SK-N-SH treated with all-trans-retinoic acid at 6 μM for 48 hours (cell line): ENCODE measurements around the gene LIMCH1.

ENCODE experiments used
- ATAC-seq: fragments of 200-7000 bp; cut with Tn5 transposase; 3 replicates; pipeline ENCODE4 v1.9.1; 2020; ENCODE audit warnings: mild to moderate bottlenecking, moderate library complexity
- ARNTL ChIP-seq: fragments of 450-650 bp; formaldehyde crosslinking; IDR thresholded peaks from 2 replicates; pipeline ENCODE4 v1.5.0; 2020; ENCODE audit warnings: low read depth, mild to moderate bottlenecking, moderate library complexity, borderline replicate concordance
- BACH2 ChIP-seq: fragments of 250-450 bp; sonication (Bioruptor Pico); IDR thresholded peaks from 2 replicates; pipeline ENCODE4 v1.9.0; 2021; ENCODE audit warnings: mild to moderate bottlenecking, borderline replicate concordance
- CREB5 ChIP-seq: fragments of 250-450 bp; sonication (Bioruptor Pico); IDR thresholded peaks from 2 replicates; pipeline ENCODE4 v1.5.1; 2020; ENCODE audit warnings: low read depth, mild to moderate bottlenecking, moderate library complexity
- CSDC2 ChIP-seq: fragments of 250-450 bp; sonication (Bioruptor Pico); IDR thresholded peaks from 2 replicates; pipeline ENCODE4 v1.5.0; 2020; ENCODE audit warnings: mild to moderate bottlenecking, moderate library complexity
- CSRNP3 ChIP-seq: fragments of 250-450 bp; sonication (Bioruptor Pico); IDR thresholded peaks from 2 replicates; pipeline ENCODE4 v1.5.1; 2021; ENCODE audit warnings: mild to moderate bottlenecking, moderate library complexity
- GLIS3 ChIP-seq: fragments of 250-450 bp; sonication (Bioruptor Pico); IDR thresholded peaks from 2 replicates; pipeline ENCODE4 v1.5.0; 2020; ENCODE audit warnings: mild to moderate bottlenecking, moderate library complexity
- ISL1 ChIP-seq: fragments of 250-450 bp; sonication (Bioruptor Pico); IDR thresholded peaks from 2 replicates; pipeline ENCODE4 v2.1.2; 2022; ENCODE audit warnings: mild to moderate bottlenecking, moderate library complexity
- OSR1 ChIP-seq: fragments of 250-450 bp; sonication (Bioruptor Pico); IDR thresholded peaks from 2 replicates; pipeline ENCODE4 v1.8.0; 2022; ENCODE audit warnings: moderate library complexity, mild to moderate bottlenecking, inconsistent platforms
- PATZ1 ChIP-seq: fragments of 250-450 bp; sonication (Bioruptor Pico); IDR thresholded peaks from 2 replicates; pipeline ENCODE4 v1.8.0; 2020; ENCODE audit warnings: mild to moderate bottlenecking, moderate library complexity, borderline replicate concordance
- POU6F1 ChIP-seq: fragments of 250-450 bp; sonication (Bioruptor Pico); IDR thresholded peaks from 2 replicates; pipeline ENCODE4 v1.8.0; 2021; ENCODE audit warnings: low read depth, mild to moderate bottlenecking, moderate library complexity, borderline replicate concordance
- PPARA ChIP-seq: fragments of 250-450 bp; sonication (Bioruptor Pico); IDR thresholded peaks from 2 replicates; pipeline ENCODE4 v1.5.0; 2020; ENCODE audit warnings: mild to moderate bottlenecking, borderline replicate concordance
- RARB ChIP-seq: fragments of 250-450 bp; sonication (Bioruptor Pico); IDR thresholded peaks from 2 replicates; pipeline ENCODE4 v1.8.0; 2021; ENCODE audit warnings: mild to moderate bottlenecking, moderate library complexity
- SNAI2 ChIP-seq: fragments of 250-450 bp; sonication (Bioruptor Pico); IDR thresholded peaks from 2 replicates; pipeline ENCODE4 v1.5.0; 2020; ENCODE audit warnings: mild to moderate bottlenecking, moderate library complexity
- TCF4 ChIP-seq: fragments of 250-450 bp; sonication (Bioruptor Pico); IDR thresholded peaks from 2 replicates; pipeline ENCODE4 v1.8.0; 2021; ENCODE audit warnings: mild to moderate bottlenecking, moderate library complexity, borderline replicate concordance
- TOX ChIP-seq: fragments of 250-450 bp; sonication (Bioruptor Pico); IDR thresholded peaks from 2 replicates; pipeline ENCODE4 v1.8.0; 2021; ENCODE audit warnings: mild to moderate bottlenecking, moderate library complexity, borderline replicate concordance
- TSHZ2 ChIP-seq: fragments of 250-450 bp; sonication (Bioruptor Pico); IDR thresholded peaks from 2 replicates; pipeline ENCODE4 v1.5.0; 2020; ENCODE audit warnings: mild to moderate bottlenecking, moderate library complexity
- ZC3H10 ChIP-seq: fragments of 250-450 bp; sonication (Bioruptor Pico); IDR thresholded peaks from 2 replicates; pipeline ENCODE4 v1.5.1; 2021; ENCODE audit warnings: mild to moderate bottlenecking, moderate library complexity
- ZFP3 ChIP-seq: fragments of 250-450 bp; sonication (Bioruptor Pico); IDR thresholded peaks from 2 replicates; pipeline ENCODE4 v1.5.0; 2020; ENCODE audit warnings: mild to moderate bottlenecking, moderate library complexity
- ZFP30 ChIP-seq: fragments of 450-650 bp; formaldehyde crosslinking; IDR thresholded peaks from 2 replicates; pipeline ENCODE4 v1.5.0; 2022; ENCODE audit warnings: mild to moderate bottlenecking, moderate library complexity
- ZNF565 ChIP-seq: fragments of 450-650 bp; formaldehyde crosslinking; conservative IDR thresholded peaks from 2 replicates; pipeline ENCODE4 v1.5.0; 2020; ENCODE audit warnings: low read depth, mild to moderate bottlenecking, moderate library complexity
- ZNF70 ChIP-seq: fragments of 450-650 bp; formaldehyde crosslinking; IDR thresholded peaks from 2 replicates; pipeline ENCODE4 v1.5.0; 2020; ENCODE audit warnings: mild to moderate bottlenecking, moderate library complexity
- ZNF8 ChIP-seq: fragments of 450-650 bp; formaldehyde crosslinking; IDR thresholded peaks from 2 replicates; pipeline ENCODE4 v1.5.0; 2020; ENCODE audit warnings: mild to moderate bottlenecking, moderate library complexity

Gene LIMCH1

GRCh38 chr4:41532882-41533281 is 5.1 kb upstream of the LIMCH1 start:
- ATAC-seq, result no peak
- TF ChIP-seq CREB5 (CRISPR knock-in tag), result no peak
- TF ChIP-seq PATZ1 (CRISPR knock-in tag), result no peak
- TF ChIP-seq ZNF8, result no peak
- TF ChIP-seq ZC3H10 (CRISPR knock-in tag), result no peak
- TF ChIP-seq BACH2 (CRISPR knock-in tag), result no peak
- TF ChIP-seq OSR1, result no peak
- no peak for TF ChIP-seq SNAI2 (CRISPR knock-in tag)
- no peak for TF ChIP-seq CSDC2 (CRISPR knock-in tag)
- TF ChIP-seq ISL1, result no peak
- TF ChIP-seq ZNF70 (CRISPR knock-in tag), result no peak
- no peak for TF ChIP-seq ZNF565 (CRISPR knock-in tag)
- TF ChIP-seq ZFP3, result no peak
- TF ChIP-seq RARB (CRISPR knock-in tag), result no peak
- no peak for TF ChIP-seq PPARA (CRISPR knock-in tag)

GRCh38 chr4:41533680-41534079 is 4.3 kb upstream of the LIMCH1 start:
- no peak for TF ChIP-seq SNAI2 (CRISPR knock-in tag)
- no peak for TF ChIP-seq ZFP30
- TF ChIP-seq ZNF8, result no peak
- TF ChIP-seq PATZ1 (CRISPR knock-in tag), result no peak
- no peak for TF ChIP-seq ZFP3
- TF ChIP-seq CSDC2 (CRISPR knock-in tag), result no peak
- TF ChIP-seq CREB5 (CRISPR knock-in tag), result no peak
- no peak for TF ChIP-seq ARNTL (CRISPR knock-in tag)
- no peak for TF ChIP-seq RARB (CRISPR knock-in tag)
- no peak for TF ChIP-seq ZC3H10 (CRISPR knock-in tag)
- TF ChIP-seq TOX (CRISPR knock-in tag), result no peak
- TF ChIP-seq TSHZ2 (CRISPR knock-in tag), result no peak
- TF ChIP-seq POU6F1 (CRISPR knock-in tag), result no peak
- TF ChIP-seq CSRNP3 (CRISPR knock-in tag), result no peak
- TF ChIP-seq BACH2 (CRISPR knock-in tag), result no peak
- no peak for TF ChIP-seq GLIS3
- TF ChIP-seq ZNF565 (CRISPR knock-in tag), result no peak
- no peak for TF ChIP-seq PPARA (CRISPR knock-in tag)
- TF ChIP-seq OSR1, result no peak
- TF ChIP-seq TCF4, result no peak
- ATAC-seq, result no peak
